Aorta (tissue), 5 donors: ENCODE results near the gene ACBD6. TPM values are rescaled to one million over a fixed set of nuclear protein-coding genes. Genes with fewer than 3 reads are reported as not detected.

ENCODE experiments used
- ATAC-seq: fragments of 200-7000 bp; cut with Tn5 transposase; one replicate; pipeline ENCODE4 v1.9.1; 2022; ENCODE audit warnings: moderate library complexity; ENCODE audit not compliant: low FRiP score
- DNase-seq, 2 donors: peaks; one replicate each; pipeline ENCODE4 v3.0.0-alpha.2; 2020
- H3K27ac ChIP-seq, 2 donors: one replicate each; pipeline ENCODE4 v1.5.1; 2013; ENCODE audit warnings: low read length in 2 of 2, mild to moderate bottlenecking in 2 of 2, moderate library complexity in 2 of 2, control low read depth in 1 of 2, inconsistent platforms in 1 of 2, low read depth in 1 of 2
- H3K27me3 ChIP-seq, 2 donors: one replicate each; pipeline ENCODE4 v1.6.1; 2013; ENCODE audit warnings: control low read depth in 1 of 2, low read length in 1 of 2, mild to moderate bottlenecking in 1 of 2, moderate library complexity in 1 of 2; ENCODE audit not compliant: insufficient read depth in 2 of 2, control insufficient read depth in 1 of 2
- H3K36me3 ChIP-seq, 2 donors: one replicate each; pipeline ENCODE4 v1.6.1; 2013; ENCODE audit warnings: control low read depth in 1 of 2, low read length in 1 of 2, mild to moderate bottlenecking in 1 of 2; ENCODE audit not compliant: insufficient read depth in 2 of 2, control insufficient read depth in 1 of 2
- H3K4me1 ChIP-seq, 2 donors: one replicate each; pipeline ENCODE4 v1.6.1; 2013; ENCODE audit warnings: low read length in 2 of 2, control low read depth in 1 of 2, mild to moderate bottlenecking in 1 of 2, moderate library complexity in 1 of 2; ENCODE audit not compliant: insufficient read depth in 2 of 2, control insufficient read depth in 1 of 2
- H3K4me3 ChIP-seq, 2 donors: one replicate each; pipeline ENCODE4 v1.5.1; 2013; ENCODE audit warnings: low read length in 2 of 2, control low read depth in 1 of 2, mild to moderate bottlenecking in 1 of 2
- H3K9me3 ChIP-seq: one replicate; pipeline ENCODE4 v1.6.1; 2013; ENCODE audit warnings: mild to moderate bottlenecking, low read length; ENCODE audit not compliant: control insufficient read depth
- WGBS, 2 donors: extraction: QIAGEN DNeasy Blood & Tissue Kit; methylation state at CpG; one replicate each; pipeline ENCODE4 v1.1.7; 2013; 5-methylcytosine and 5-hydroxymethylcytosine counted together
- intact Hi-C, 2 donors: fragments of 100-400 bp; cut with DNase I; formaldehyde crosslinking; loops; one replicate each; pipeline versions ENCODE4 v1.14.2 to v1.15.0; 2022
- polyA plus RNA-seq, 2 donors: library from polyadenylated mRNA; stranded (reverse); fragments of 200-250 nt; gene quantifications; one replicate each; pipeline ENCODE4 v1.2.3, GENCODE V29; 2013
- total RNA-seq, 2 donors: library from RNA; stranded (reverse); fragmentation: NEBNext Ultra II Directional; extraction: Animal tissue kit (Norgen Biotek cat#: 25700); gene quantifications; one replicate each; pipeline ENCODE4 v1.2.1, GENCODE V29; 2021
- donor health status: healthy with polysubstance abuse.
- donor health status: Bipolar disorder and iron deficiency.
- donor health status: DM: no; HTN: no; CAD: no.
- donor health status: DM: no; HTN: no; CAD: no.
- donor health status: DM: yes; HTN: yes; CAD: no.

Gene ACBD6
- total and polyA plus RNA-seq, 4 donors, result 27.7 to 53.1 (median 30.8) TPM

DNA sequence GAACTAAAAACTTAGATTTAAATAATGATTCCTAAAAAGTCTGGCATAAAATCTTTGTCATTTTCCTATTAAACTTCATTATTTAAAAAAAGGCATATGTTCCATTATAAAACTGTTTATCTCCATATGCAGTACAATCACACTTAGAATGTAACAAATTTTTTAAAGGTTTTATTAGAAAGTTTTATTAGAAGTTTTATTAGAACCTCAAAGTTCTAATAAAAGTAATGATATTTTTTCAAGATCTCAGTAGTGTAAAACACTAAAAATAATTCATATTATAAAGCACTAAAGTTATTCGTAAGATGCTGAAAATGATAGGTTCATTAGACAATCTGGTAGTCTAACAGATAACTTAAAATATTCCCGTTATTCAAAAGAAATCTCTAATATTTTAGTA, 43.6 kb downstream of the ACBD6 start:
- Histone ChIP-seq H3K36me3 (no peaks in the 10 kb centered on the region), H3K27me3 (no peaks in the 10 kb centered on the region), H3K4me3 (no peak overlapping the region), H3K27ac (no peak overlapping the region), H3K4me1 (no peaks in the 10 kb centered on the region), H3K9me3 (no peaks in the 10 kb centered on the region)
- no peak for ATAC-seq
- no peak for DNase-seq
- WGBS, 2 donors, result 60% methylated on average over 2 of the region's 2 CpGs
- intact Hi-C loops, result no loop called here

DNA sequence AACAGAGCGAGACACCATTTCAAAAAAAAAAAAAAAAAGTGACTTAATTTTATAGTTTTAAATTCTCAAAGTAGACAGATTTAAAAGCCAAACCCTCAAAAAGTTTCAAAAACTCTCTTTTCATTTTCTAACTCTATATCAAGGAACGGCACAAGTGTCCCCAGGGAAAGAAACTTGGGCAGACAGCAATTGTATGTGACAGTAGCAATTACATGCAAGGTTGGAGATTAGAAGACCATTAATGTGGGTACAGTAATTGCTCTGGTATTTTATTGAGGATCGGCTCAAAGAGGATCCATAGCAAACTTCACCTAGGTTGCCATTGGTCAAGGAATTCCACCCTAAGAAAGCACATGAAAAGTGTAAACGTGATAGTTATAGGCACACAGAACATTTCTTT, 46.2 kb downstream of the ACBD6 start:
- WGBS, 2 donors, result 90 to 91% methylated on average over 4 of the region's 4 CpGs
- intact Hi-C loops, result no loop called here

DNA sequence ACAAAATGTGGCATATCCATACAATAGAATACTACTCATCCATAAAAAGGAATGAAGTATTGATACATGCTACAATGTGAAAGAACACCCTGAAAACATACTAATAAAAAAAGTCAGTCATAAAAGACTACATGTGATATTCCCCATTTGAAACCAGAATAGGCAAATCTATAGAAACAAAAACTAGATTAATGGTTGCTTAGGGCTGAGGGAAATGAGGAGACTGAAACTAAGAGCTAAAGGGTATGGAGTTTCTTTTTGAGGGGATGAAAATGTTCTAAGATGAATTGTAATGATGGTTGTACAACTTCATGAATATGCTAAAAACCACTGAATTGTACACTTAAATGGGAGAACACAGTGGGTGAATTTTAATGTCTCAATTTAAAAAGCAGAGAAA, 50.9 kb downstream of the ACBD6 start:
- no peak for ATAC-seq
- Histone ChIP-seq H3K27ac (no peak overlapping the region), H3K9me3 (no peaks in the 10 kb centered on the region), H3K27me3 (no peaks in the 10 kb centered on the region), H3K4me3 (no peak overlapping the region), H3K36me3 (no peaks in the 10 kb centered on the region), H3K4me1 (no peaks in the 10 kb centered on the region)
- intact Hi-C loops, result no loop called here
- no peak for DNase-seq

More for the DNA sequence above, 46.2 kb downstream of the ACBD6 start:
- Histone ChIP-seq H3K9me3 (no peaks in the 10 kb centered on the region), H3K4me1 (no peaks in the 10 kb centered on the region), H3K4me3 (no peak overlapping the region), H3K27ac (no peak overlapping the region), H3K27me3 (no peaks in the 10 kb centered on the region), H3K36me3 (no peaks in the 10 kb centered on the region)
- DNase-seq (no peak), ATAC-seq (no peak)

DNA sequence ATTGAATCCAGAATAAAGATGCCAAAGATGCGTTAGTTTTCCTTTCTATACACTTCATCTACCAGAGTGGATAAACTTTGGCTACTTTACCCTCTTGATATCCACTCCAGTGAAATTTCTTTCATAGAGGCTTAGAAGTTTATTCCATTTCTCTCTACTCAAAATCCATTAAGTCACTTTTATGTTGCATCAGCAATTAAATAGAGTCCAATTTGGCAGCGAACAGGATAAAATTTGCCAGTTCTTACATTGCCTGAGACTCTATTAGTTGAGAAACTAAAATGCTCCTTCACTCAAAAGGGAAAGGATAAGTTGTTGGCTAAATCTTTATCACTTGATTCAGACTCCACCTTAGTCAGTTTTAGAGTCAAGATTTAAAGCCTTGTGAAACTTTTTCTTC, 57.9 kb downstream of the ACBD6 start:
- H3K4me3 ChIP-seq, result no peak overlapping the region
- intact Hi-C loops, result no loop called here
- no peaks in the 10 kb centered on the region for H3K9me3 ChIP-seq
- DNase-seq (no peak), ATAC-seq (no peak)
- H3K27me3 ChIP-seq, result no peaks in the 10 kb centered on the region
- no peaks in the 10 kb centered on the region for H3K4me1 ChIP-seq
- H3K27ac ChIP-seq, result no peak overlapping the region
- 77 to 88% methylated on average over 2 of the region's 2 CpGs for WGBS, 2 donors
- no peaks in the 10 kb centered on the region for H3K36me3 ChIP-seq

DNA sequence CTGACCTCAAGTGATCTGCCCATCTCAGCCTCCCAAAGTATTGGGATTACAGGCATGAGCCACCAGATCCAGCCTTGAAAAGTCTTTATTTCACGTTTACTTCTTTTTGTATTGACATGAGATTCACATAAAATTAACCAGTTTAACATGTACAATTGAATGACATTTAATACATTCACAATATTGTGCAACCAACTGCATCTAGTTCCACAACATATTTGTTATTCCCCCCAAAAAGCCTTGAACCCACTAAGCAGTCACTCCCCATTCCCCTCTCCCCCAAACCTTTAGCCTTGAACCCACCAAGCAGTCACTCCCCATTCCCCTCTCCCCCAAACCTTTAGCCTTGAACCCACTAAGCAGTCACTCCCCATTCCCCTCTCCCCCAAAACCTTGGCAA, 62.0 kb downstream of the ACBD6 start:
- no peaks in the 10 kb centered on the region for H3K36me3 ChIP-seq
- no peaks in the 10 kb centered on the region for H3K4me1 ChIP-seq
- DNase-seq (no peak), ATAC-seq (no peak)
- H3K9me3 ChIP-seq, result no peaks in the 10 kb centered on the region
- no peak overlapping the region for H3K27ac ChIP-seq
- no peaks in the 10 kb centered on the region for H3K27me3 ChIP-seq
- no peak overlapping the region for H3K4me3 ChIP-seq
- intact Hi-C loops, result no loop called here
- 89 to 90% methylated on average over 1 of the region's 1 CpG for WGBS, 2 donors

DNA sequence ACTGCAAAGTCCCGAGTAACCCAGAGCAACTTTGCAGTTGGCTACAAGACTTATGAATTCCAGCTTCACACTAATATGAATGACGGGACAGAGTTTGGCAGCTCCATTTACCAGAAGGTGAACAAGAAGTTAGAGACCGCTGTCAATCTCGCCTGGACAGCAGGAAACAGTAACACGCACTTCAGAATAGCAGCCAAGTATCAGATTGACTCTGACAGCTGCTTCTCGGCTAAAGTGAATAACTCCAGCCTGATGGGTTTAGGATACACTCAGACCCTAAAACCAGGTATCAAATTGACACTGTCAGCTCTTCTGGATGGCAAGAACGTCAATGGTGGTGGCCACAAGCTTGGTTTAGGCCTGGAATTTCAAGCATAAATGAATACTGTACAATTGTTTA, 66.8 kb downstream of the ACBD6 start:
- no peaks in the 10 kb centered on the region for H3K36me3 ChIP-seq
- H3K4me1 ChIP-seq, result no peaks in the 10 kb centered on the region
- intact Hi-C loops, result no loop called here
- no peak overlapping the region for H3K27ac ChIP-seq
- H3K4me3 ChIP-seq, result no peak overlapping the region
- H3K9me3 ChIP-seq, result no peaks in the 10 kb centered on the region
- WGBS, 2 donors, result 96 to 97% methylated on average over 7 of the region's 7 CpGs
- ATAC-seq, result no peak
- no peaks in the 10 kb centered on the region for H3K27me3 ChIP-seq
- no peak for DNase-seq

DNA sequence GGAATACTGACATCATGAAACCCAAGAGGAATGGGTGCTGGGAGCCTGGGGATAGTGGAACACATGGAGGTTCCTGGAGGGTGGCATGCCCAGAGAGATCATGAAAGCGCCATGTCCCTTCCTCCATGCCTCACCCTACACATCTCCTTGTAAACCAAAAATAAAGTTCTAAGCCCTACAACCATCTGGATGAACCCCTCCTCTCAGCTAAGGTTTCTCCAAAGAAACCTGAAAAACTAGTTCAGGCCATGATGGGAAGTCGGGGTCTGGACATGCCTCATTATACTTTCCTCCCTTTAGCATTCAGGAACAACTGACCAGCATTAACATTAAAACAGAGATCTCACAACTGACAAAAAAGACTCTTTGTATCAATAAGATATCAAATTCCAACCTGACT, 68.5 kb downstream of the ACBD6 start:
- intact Hi-C loops, result no loop called here
- ATAC-seq, result no peak

DNA sequence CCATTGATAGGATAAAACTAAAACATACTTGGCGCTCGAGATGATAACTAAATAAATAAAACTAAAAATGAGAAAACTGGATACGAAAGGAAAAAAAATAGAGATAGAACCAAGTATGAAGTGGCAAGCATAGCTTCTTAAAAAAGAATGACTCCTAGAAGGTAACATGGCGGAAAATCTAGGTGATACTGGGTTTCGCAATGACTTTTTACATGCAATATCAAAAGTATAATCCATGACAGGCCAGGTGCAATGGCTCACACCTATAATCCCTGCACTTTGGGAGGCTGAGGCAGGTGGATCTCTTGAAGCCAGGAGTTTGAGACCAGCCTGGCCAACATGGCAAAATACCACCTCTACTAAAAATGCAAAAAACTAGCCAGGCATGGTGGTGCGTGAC, 70.7 kb downstream of the ACBD6 start:
- H3K36me3 ChIP-seq, result no peaks in the 10 kb centered on the region
- no peak for ATAC-seq
- H3K4me3 ChIP-seq, result no peak overlapping the region
- no peak for DNase-seq
- intact Hi-C loops, result no loop called here
- H3K27ac ChIP-seq, result no peak overlapping the region
- WGBS, 2 donors, result 85 to 87% methylated on average over 6 of the region's 6 CpGs
- H3K4me1 ChIP-seq, result no peaks in the 10 kb centered on the region
- H3K27me3 ChIP-seq, result no peaks in the 10 kb centered on the region
- no peaks in the 10 kb centered on the region for H3K9me3 ChIP-seq

More for the DNA sequence above, 68.5 kb downstream of the ACBD6 start:
- no peak overlapping the region for H3K4me3 ChIP-seq
- H3K27me3 ChIP-seq, result no peaks in the 10 kb centered on the region
- WGBS, 2 donors, result 95% methylated on average over 2 of the region's 2 CpGs
- no peaks in the 10 kb centered on the region for H3K9me3 ChIP-seq
- no peak for DNase-seq
- H3K4me1 ChIP-seq, result no peaks in the 10 kb centered on the region
- H3K27ac ChIP-seq, result no peak overlapping the region
- no peaks in the 10 kb centered on the region for H3K36me3 ChIP-seq

DNA sequence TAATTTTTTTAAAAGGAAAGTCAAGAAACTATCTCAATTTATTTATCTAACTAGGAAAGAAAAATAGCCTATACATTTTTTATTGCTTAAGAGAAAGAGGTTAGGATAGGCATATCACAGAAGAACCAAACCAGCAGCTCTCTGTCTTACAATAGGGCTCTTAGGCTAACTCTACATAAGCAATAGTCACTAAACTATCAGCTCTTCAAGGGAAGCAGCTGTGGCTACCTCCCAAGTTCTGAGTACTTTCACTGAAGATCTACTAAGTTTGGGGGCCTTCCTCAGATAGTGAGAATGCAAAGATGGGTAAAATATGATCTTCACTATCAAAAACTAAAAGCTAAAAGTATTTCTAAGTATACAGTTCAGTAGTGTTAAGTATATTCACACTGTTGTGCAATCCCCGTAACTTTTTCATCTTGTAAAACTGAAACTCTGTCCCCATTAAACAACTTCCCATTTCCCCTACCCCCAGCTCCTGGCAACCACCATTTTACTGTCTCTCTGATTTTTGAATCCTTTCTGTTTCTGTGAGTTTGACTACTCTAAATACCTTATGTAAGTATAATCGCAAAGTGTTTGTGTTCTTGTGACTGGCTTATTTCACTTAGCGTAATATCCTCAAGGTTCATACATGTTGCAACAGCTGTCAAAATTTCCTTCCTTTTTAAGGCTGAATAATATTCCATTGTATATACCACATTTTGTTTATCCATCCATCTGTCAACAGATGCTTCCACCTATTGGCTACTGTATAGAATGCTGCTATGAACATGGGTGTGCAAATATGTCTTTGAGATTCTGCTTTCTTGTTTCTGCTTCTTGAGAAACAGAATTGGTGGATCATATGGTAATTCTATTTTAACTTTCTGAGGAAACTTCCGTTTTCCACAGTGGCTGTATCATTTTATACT, 73.3 kb downstream of the ACBD6 start:
- 96 to 99% methylated on average over 4 of the region's 4 CpGs for WGBS, 2 donors
- no peak overlapping the region for H3K4me3 ChIP-seq

More for the DNA sequence above, 73.3 kb downstream of the ACBD6 start:
- intact Hi-C loops, result no loop called here
- Histone ChIP-seq H3K27ac (no peak overlapping the region), H3K4me1 (no peaks in the 10 kb centered on the region), H3K36me3 (no peaks in the 10 kb centered on the region), H3K27me3 (no peaks in the 10 kb centered on the region), H3K9me3 (no peaks in the 10 kb centered on the region)
- no peak for ATAC-seq
- no peak for DNase-seq
